ENCODE measurements around the gene ETNK1.

DNA sequence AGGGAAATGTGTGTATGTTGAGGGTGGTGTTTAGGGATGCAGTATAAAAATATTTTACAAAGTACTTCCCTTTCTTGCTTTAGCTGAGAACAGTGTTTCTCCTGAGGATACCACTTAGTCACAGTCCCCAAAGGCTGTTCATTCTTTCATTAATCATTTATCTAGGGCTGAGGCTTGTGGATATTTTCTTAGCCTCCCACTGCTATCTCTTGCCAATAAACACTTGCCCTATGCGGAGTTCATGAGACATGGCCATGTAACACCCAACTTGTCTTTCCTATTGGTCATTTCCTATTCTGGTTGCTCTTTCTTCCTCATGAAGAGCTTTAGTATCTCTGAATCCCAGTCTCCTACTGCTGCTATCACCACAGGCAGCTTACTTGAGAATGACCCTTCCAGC is 75.1 kb downstream of the ETNK1 start:
- TF ChIP-seq, protein P1, sequence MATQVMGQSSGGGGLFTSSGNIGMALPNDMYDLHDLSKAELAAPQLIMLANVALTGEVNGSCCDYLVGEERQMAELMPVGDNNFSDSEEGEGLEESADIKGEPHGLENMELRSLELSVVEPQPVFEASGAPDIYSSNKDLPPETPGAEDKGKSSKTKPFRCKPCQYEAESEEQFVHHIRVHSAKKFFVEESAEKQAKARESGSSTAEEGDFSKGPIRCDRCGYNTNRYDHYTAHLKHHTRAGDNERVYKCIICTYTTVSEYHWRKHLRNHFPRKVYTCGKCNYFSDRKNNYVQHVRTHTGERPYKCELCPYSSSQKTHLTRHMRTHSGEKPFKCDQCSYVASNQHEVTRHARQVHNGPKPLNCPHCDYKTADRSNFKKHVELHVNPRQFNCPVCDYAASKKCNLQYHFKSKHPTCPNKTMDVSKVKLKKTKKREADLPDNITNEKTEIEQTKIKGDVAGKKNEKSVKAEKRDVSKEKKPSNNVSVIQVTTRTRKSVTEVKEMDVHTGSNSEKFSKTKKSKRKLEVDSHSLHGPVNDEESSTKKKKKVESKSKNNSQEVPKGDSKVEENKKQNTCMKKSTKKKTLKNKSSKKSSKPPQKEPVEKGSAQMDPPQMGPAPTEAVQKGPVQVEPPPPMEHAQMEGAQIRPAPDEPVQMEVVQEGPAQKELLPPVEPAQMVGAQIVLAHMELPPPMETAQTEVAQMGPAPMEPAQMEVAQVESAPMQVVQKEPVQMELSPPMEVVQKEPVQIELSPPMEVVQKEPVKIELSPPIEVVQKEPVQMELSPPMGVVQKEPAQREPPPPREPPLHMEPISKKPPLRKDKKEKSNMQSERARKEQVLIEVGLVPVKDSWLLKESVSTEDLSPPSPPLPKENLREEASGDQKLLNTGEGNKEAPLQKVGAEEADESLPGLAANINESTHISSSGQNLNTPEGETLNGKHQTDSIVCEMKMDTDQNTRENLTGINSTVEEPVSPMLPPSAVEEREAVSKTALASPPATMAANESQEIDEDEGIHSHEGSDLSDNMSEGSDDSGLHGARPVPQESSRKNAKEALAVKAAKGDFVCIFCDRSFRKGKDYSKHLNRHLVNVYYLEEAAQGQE (IDR thresholded peaks at IDR 0.05; ENCODE audit: insufficient replicate concordance, low read depth) = no peak
- TF ChIP-seq, protein P2, sequence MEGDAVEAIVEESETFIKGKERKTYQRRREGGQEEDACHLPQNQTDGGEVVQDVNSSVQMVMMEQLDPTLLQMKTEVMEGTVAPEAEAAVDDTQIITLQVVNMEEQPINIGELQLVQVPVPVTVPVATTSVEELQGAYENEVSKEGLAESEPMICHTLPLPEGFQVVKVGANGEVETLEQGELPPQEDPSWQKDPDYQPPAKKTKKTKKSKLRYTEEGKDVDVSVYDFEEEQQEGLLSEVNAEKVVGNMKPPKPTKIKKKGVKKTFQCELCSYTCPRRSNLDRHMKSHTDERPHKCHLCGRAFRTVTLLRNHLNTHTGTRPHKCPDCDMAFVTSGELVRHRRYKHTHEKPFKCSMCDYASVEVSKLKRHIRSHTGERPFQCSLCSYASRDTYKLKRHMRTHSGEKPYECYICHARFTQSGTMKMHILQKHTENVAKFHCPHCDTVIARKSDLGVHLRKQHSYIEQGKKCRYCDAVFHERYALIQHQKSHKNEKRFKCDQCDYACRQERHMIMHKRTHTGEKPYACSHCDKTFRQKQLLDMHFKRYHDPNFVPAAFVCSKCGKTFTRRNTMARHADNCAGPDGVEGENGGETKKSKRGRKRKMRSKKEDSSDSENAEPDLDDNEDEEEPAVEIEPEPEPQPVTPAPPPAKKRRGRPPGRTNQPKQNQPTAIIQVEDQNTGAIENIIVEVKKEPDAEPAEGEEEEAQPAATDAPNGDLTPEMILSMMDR (IDR thresholded peaks at IDR 0.05; ENCODE audit: insufficient read depth, low read length) = no peak
- no peak for TF ChIP-seq GABPA (IDR thresholded peaks at IDR 0.05; ENCODE audit: low read depth)
- no peak for TF ChIP-seq POLR2AphosphoS5 (IDR thresholded peaks at IDR 0.05; ENCODE audit: low read depth)
- TF ChIP-seq SPI1 (IDR thresholded peaks at IDR 0.05; ENCODE audit: borderline replicate concordance, low read depth) = no peak
